Brain pericyte (primary cell): ENCODE results near the gene TTC34.

Source experiments
- DNase-seq: peaks from one replicate; pipeline ENCODE4 v3.0.0-alpha.2; 2012; ENCODE audit warnings: low read depth, low spot score

TTC34 gene

GRCh38 chr1:2801535-2802291 lies at the start of gene TTC34:
Gene TTC34 (minus strand): TSS chr1:2801693. CDS start chr1:2800827, 866 bp downstream.
- no peak for DNase-seq

GRCh38 chr1:2850502-2850901 lies 49.0 kb upstream of the TTC34 start:
- DNase-seq: no peak

GRCh38 chr1:2848006-2848670 lies 46.6 kb upstream of the TTC34 start:
- no peak for DNase-seq

GRCh38 chr1:2847086-2847985 lies 45.8 kb upstream of the TTC34 start:
- DNase-seq: no peak

- no peak for DNase-seq
Measured at GRCh38 chr1:2845869-2846268, 44.4 kb upstream of the TTC34 start.

GRCh38 chr1:2840036-2840809 lies 38.7 kb upstream of the TTC34 start:
- no peak for DNase-seq

- DNase-seq: no peak
Measured at GRCh38 chr1:2837823-2838222, 36.3 kb upstream of the TTC34 start.

GRCh38 chr1:2837316-2837715 lies 35.8 kb upstream of the TTC34 start:
- DNase-seq: no peak

- DNase-seq: no peak
Measured at GRCh38 chr1:2836333-2836970, 35.0 kb upstream of the TTC34 start.

- no peak for DNase-seq
Measured at GRCh38 chr1:2835650-2836159, 34.2 kb upstream of the TTC34 start.

GRCh38 chr1:2834741-2835564 lies 33.5 kb upstream of the TTC34 start:
- no peak for DNase-seq

- DNase-seq: no peak
Measured at GRCh38 chr1:2834146-2834475, 32.6 kb upstream of the TTC34 start.

- no peak for DNase-seq
Measured at GRCh38 chr1:2833454-2834145, 32.1 kb upstream of the TTC34 start.

- DNase-seq: no peak
Measured at GRCh38 chr1:2832506-2833453, 31.3 kb upstream of the TTC34 start.

- DNase-seq: no peak
Measured at GRCh38 chr1:2831596-2832212, 30.2 kb upstream of the TTC34 start.

- no peak for DNase-seq
Measured at GRCh38 chr1:2830761-2831425, 29.4 kb upstream of the TTC34 start.
